Muscle of leg (tissue), 11 donors: ENCODE measurements around the gene PIGT. TPM values are rescaled to one million over a fixed set of nuclear protein-coding genes. Genes with fewer than 3 reads are reported as not detected.

ENCODE experiments used
- DNase-seq: peaks from one replicate; pipeline ENCODE4 v3.0.0; 2013
- H3K27ac ChIP-seq: one replicate; pipeline ENCODE4 v1.5.1; 2013; ENCODE audit warnings: mild to moderate bottlenecking, low read length, control low read depth
- H3K27me3 ChIP-seq: one replicate; pipeline ENCODE4 v1.6.1; 2013; ENCODE audit warnings: low read length; ENCODE audit not compliant: control insufficient read depth, insufficient read depth
- H3K36me3 ChIP-seq: one replicate; pipeline ENCODE4 v1.6.1; 2013; ENCODE audit warnings: low read length; ENCODE audit not compliant: control insufficient read depth, insufficient read depth
- H3K4me1 ChIP-seq: one replicate; pipeline ENCODE4 v1.6.1; 2013; ENCODE audit warnings: low read length; ENCODE audit not compliant: control insufficient read depth, insufficient read depth
- H3K4me3 ChIP-seq: one replicate; pipeline ENCODE4 v1.5.1; 2013; ENCODE audit warnings: low read length, control low read depth
- H3K9me3 ChIP-seq: replicated peaks from 2 replicates; pipeline ENCODE4 v1.6.1; 2013; ENCODE audit warnings: low read depth, low read length; ENCODE audit not compliant: control insufficient read depth
- WGBS: methylation state at CpG from one replicate; pipeline ENCODE4 v1.1.5; 2013; ENCODE audit warnings: missing lambda C conversion rate; ENCODE audit not compliant: insufficient coverage; 5-methylcytosine and 5-hydroxymethylcytosine counted together
- polyA plus RNA-seq, 8 donors: library from polyadenylated mRNA; unstranded; fragments of 120-200 nt; gene quantifications; one replicate each; pipeline versions ENCODE4 v1.2.1 to v1.2.3, GENCODE V29; 2013; ENCODE audit warnings: inconsistent platforms in 1 of 8, low replicate concordance in 1 of 8; ENCODE audit not compliant: insufficient read length in 8 of 8, insufficient read depth in 1 of 8
- total RNA-seq: library from RNA; stranded (reverse); fragments of 120-200 nt; gene quantifications from one replicate; pipeline ENCODE4 v1.2.4, GENCODE V29; 2013

The PIGT gene
- total and polyA plus RNA-seq, 9 donors, result 39.5 to 78.8 (median 73.7) TPM

- no peak for DNase-seq
- WGBS, result no CpG with 5 or more reads among the region's 1 CpG
- Histone ChIP-seq H3K36me3 (no peaks in the 10 kb centered on the region), H3K9me3 (no peaks in the 10 kb centered on the region), H3K4me1 (no peaks in the 10 kb centered on the region), H3K27ac (no peak overlapping the region), H3K4me3 (no peak overlapping the region), H3K27me3 (peaks cover 4% of the 10 kb centered on the region)
Observed at GRCh38 chr20:45461225-45461624, 45.3 kb downstream of the PIGT start.

GRCh38 chr20:45462711-45463509 lies 47.0 kb downstream of the PIGT start:
- DNase-seq, result no peak
- no peaks in the 10 kb centered on the region for H3K4me1 ChIP-seq
- no peaks in the 10 kb centered on the region for H3K36me3 ChIP-seq
- no peaks in the 10 kb centered on the region for H3K9me3 ChIP-seq
- no peak overlapping the region for H3K4me3 ChIP-seq
- H3K27ac ChIP-seq, result no peak overlapping the region
- peaks cover 7% of the 10 kb centered on the region for H3K27me3 ChIP-seq
- WGBS, result 69% methylated on average over 4 of the region's 6 CpGs

- Histone ChIP-seq H3K36me3 (no peaks in the 10 kb centered on the region), H3K27ac (no peak overlapping the region), H3K9me3 (no peaks in the 10 kb centered on the region), H3K4me3 (no peak overlapping the region), H3K4me1 (no peaks in the 10 kb centered on the region), H3K27me3 (peaks cover 14% of the 10 kb centered on the region)
- DNase-seq, result no peak
- no CpG with 5 or more reads among the region's 4 CpGs for WGBS
Observed at GRCh38 chr20:45463709-45464108, 47.8 kb downstream of the PIGT start.

- H3K27ac ChIP-seq, result no peak overlapping the region
- no peak overlapping the region for H3K4me3 ChIP-seq
- no peaks in the 10 kb centered on the region for H3K36me3 ChIP-seq
- peaks cover 15% of the 10 kb centered on the region for H3K4me1 ChIP-seq
- DNase-seq, result no peak
- peaks cover 33% of the 10 kb centered on the region for H3K27me3 ChIP-seq
- WGBS, result no CpG with 5 or more reads among the region's 1 CpG
- H3K9me3 ChIP-seq, result no peaks in the 10 kb centered on the region
Observed at GRCh38 chr20:45465491-45466266, 49.7 kb downstream of the PIGT start.

GRCh38 chr20:45467172-45467571 lies 51.2 kb downstream of the PIGT start:
- Histone ChIP-seq H3K4me3 (no peak overlapping the region), H3K27ac (no peak overlapping the region), H3K9me3 (no peaks in the 10 kb centered on the region), H3K36me3 (no peaks in the 10 kb centered on the region), H3K4me1 (peaks cover 17% of the 10 kb centered on the region), H3K27me3 (peaks cover 44% of the 10 kb centered on the region)
- no CpG with 5 or more reads among the region's 6 CpGs for WGBS
- no peak for DNase-seq

GRCh38 chr20:45467861-45468260 lies 51.9 kb downstream of the PIGT start:
- peaks cover 44% of the 10 kb centered on the region for H3K27me3 ChIP-seq
- DNase-seq, result no peak
- 47% methylated on average over 2 of the region's 3 CpGs for WGBS
- H3K9me3 ChIP-seq, result no peaks in the 10 kb centered on the region
- H3K36me3 ChIP-seq, result no peaks in the 10 kb centered on the region
- H3K4me1 ChIP-seq, result peaks cover 17% of the 10 kb centered on the region
- no peak overlapping the region for H3K27ac ChIP-seq
- H3K4me3 ChIP-seq, result no peak overlapping the region

GRCh38 chr20:45469336-45470261 lies 53.7 kb downstream of the PIGT start, which contains the start of gene WFDC2:
Gene WFDC2 (plus strand): TSS chr20:45469753. CDS start chr20:45469782, 29 bp downstream.
- DNase-seq, result no peak
- Histone ChIP-seq H3K4me1 (peaks cover 17% of the 10 kb centered on the region), H3K27me3 (peaks cover 42% of the 10 kb centered on the region), H3K27ac (no peak within 1 kb of the TSS), H3K4me3 (peak within 1 kb of the TSS; percentile 30), H3K36me3 (no peaks in the 10 kb centered on the region), H3K9me3 (no peaks in the 10 kb centered on the region)
- 2% methylated on average over 47 of the region's 54 CpGs for WGBS

GRCh38 chr20:45470262-45470931 lies 54.5 kb downstream of the PIGT start:
- Histone ChIP-seq H3K4me3 (peak overlapping the region; percentile 30), H3K36me3 (no peaks in the 10 kb centered on the region), H3K27me3 (peaks cover 42% of the 10 kb centered on the region), H3K4me1 (peaks cover 17% of the 10 kb centered on the region), H3K9me3 (no peaks in the 10 kb centered on the region), H3K27ac (no peak overlapping the region)
- DNase-seq, result peak; percentile 38
- 0% methylated on average over 47 of the region's 50 CpGs for WGBS

GRCh38 chr20:45470937-45471336 lies 55.0 kb downstream of the PIGT start:
- 0% methylated on average over 1 of the region's 10 CpGs for WGBS
- Histone ChIP-seq H3K4me1 (peaks cover 17% of the 10 kb centered on the region), H3K4me3 (peak overlapping the region; percentile 30), H3K27me3 (peaks cover 42% of the 10 kb centered on the region), H3K9me3 (no peaks in the 10 kb centered on the region), H3K27ac (no peak overlapping the region), H3K36me3 (no peaks in the 10 kb centered on the region)
- peak; percentile 14 for DNase-seq
